ENCODE data around the gene PIGC.

Gene PIGC

GRCh38 chr1:172431721-172432192 lies 12.1 kb downstream of the PIGC start:
- no peaks in the 10 kb centered on the region for H3K27me3 ChIP-seq
- no peak for DNase-seq
- no peaks in the 10 kb centered on the region for H3K4me1 ChIP-seq
- TF ChIP-seq CTCF (IDR thresholded peaks at IDR 0.05; ENCODE audit: low read depth, low read length), result no peak
- no peak overlapping the region for H3K4me3 ChIP-seq (ENCODE audit: low read depth, low read length)
- no peaks in the 10 kb centered on the region for H3K9me3 ChIP-seq
- H3K36me3 ChIP-seq, result no peaks in the 10 kb centered on the region

GRCh38 chr1:172431204-172431603 lies 12.7 kb downstream of the PIGC start:
- H3K27me3 ChIP-seq, result no peaks in the 10 kb centered on the region
- DNase-seq, result no peak
- no peak overlapping the region for H3K4me3 ChIP-seq (ENCODE audit: low read depth, low read length)
- H3K9me3 ChIP-seq, result no peaks in the 10 kb centered on the region
- no peaks in the 10 kb centered on the region for H3K4me1 ChIP-seq
- H3K36me3 ChIP-seq, result no peaks in the 10 kb centered on the region
- TF ChIP-seq CTCF (IDR thresholded peaks at IDR 0.05; ENCODE audit: low read depth, low read length), result no peak

- H3K9me3 ChIP-seq, result no peaks in the 10 kb centered on the region
- H3K4me1 ChIP-seq, result no peaks in the 10 kb centered on the region
- no peak for DNase-seq
- H3K36me3 ChIP-seq, result no peaks in the 10 kb centered on the region
- H3K27me3 ChIP-seq, result no peaks in the 10 kb centered on the region
- no peak overlapping the region for H3K4me3 ChIP-seq (ENCODE audit: low read depth, low read length)
- no peak for TF ChIP-seq CTCF (IDR thresholded peaks at IDR 0.05; ENCODE audit: low read depth, low read length)
These were observed 13.8 kb downstream of the PIGC start for GRCh38 chr1:172430128-172430454.

- Histone ChIP-seq H3K4me3 (ENCODE audit: low read depth, low read length) (no peak overlapping the region), H3K9me3 (no peaks in the 10 kb centered on the region), H3K36me3 (no peaks in the 10 kb centered on the region), H3K27me3 (no peaks in the 10 kb centered on the region), H3K4me1 (no peaks in the 10 kb centered on the region)
- peak; percentile 82 for TF ChIP-seq CTCF (IDR thresholded peaks at IDR 0.05; ENCODE audit: low read depth, low read length)
- peak; percentile 35 for DNase-seq
These were observed 14.3 kb downstream of the PIGC start for GRCh38 chr1:172429331-172430127.

GRCh38 chr1:172427191-172427590 lies 16.7 kb downstream of the PIGC start:
- no peak overlapping the region for H3K4me3 ChIP-seq (ENCODE audit: low read depth, low read length)
- H3K36me3 ChIP-seq, result no peaks in the 10 kb centered on the region
- no peaks in the 10 kb centered on the region for H3K27me3 ChIP-seq
- no peaks in the 10 kb centered on the region for H3K9me3 ChIP-seq
- DNase-seq, result no peak
- no peaks in the 10 kb centered on the region for H3K4me1 ChIP-seq
- TF ChIP-seq CTCF (IDR thresholded peaks at IDR 0.05; ENCODE audit: low read depth, low read length), result no peak

- no peaks in the 10 kb centered on the region for H3K4me1 ChIP-seq
- no peaks in the 10 kb centered on the region for H3K27me3 ChIP-seq
- no peaks in the 10 kb centered on the region for H3K36me3 ChIP-seq
- DNase-seq, result no peak
- no peak overlapping the region for H3K4me3 ChIP-seq (ENCODE audit: low read depth, low read length)
- no peak for TF ChIP-seq CTCF (IDR thresholded peaks at IDR 0.05; ENCODE audit: low read depth, low read length)
- H3K9me3 ChIP-seq, result no peaks in the 10 kb centered on the region
These were observed 18.5 kb downstream of the PIGC start for GRCh38 chr1:172425339-172425738.
